ENCODE data around the gene ZC3H4. TPM values are rescaled to one million over a fixed set of nuclear protein-coding genes. Genes with fewer than 3 reads are reported as not detected.

ZC3H4 gene
- total and polyA plus RNA-seq, 10 of the 15 experiments (the other 5 are each of a cell fraction or from before 2014, with no cell fraction given), result 5.1 to 86.3 (median 15.5) TPM

- no peak for TF ChIP-seq PAX5 (IDR thresholded peaks at IDR 0.05; ENCODE audit: borderline replicate concordance, low read depth, low read length)
Observed at GRCh38 chr19:47026156-47026555, 87.4 kb downstream of the ZC3H4 start (continued).

DNA sequence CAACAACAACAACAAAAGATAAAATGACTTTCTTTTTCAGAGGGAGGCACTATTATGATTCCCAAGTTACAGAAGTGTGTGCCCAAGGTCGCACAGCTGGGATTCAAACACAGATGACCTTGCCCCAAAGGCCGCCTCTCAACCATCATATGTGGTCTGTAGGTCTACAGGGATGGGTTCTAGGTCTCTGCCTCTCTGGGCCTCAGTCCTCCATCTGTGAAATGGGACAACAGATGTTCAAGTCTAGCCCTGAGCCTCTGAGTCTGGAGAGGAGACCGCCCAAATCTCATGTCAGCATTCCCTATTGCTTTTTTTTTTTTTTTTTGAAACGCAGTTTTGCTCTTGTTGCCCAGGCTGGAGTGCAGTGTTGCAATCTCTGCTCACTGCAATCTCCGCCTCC lies 89.1 kb downstream of the ZC3H4 start:
- Histone ChIP-seq H3K36me3 (ENCODE audit: control insufficient read depth in 2 of 2, insufficient read depth in 2 of 2, low read length in 1 of 2) (no peaks in the 10 kb centered on the region), H3K27me3 (replicated peaks in 1 of 2; ENCODE audit: control insufficient read depth in 2 of 2, insufficient read depth in 2 of 2, low read length in 1 of 2) (peaks cover 18 to 28% of the 10 kb centered on the region in 2 experiments), H3K4me3 (no peak overlapping the region), H4K20me1 (ENCODE audit: control insufficient read depth, insufficient read depth) (no peaks in the 10 kb centered on the region; the same call in 1 of the 2 replicates), H3K27ac (ENCODE audit: control insufficient read depth, insufficient read depth) (no peak overlapping the region), H3K4me1 (ENCODE audit: control insufficient read depth, insufficient read depth, low read length) (no peaks in the 10 kb centered on the region), H2AFZ (ENCODE audit: control insufficient read depth, low read depth, low read length) (no peak overlapping the region), H3K9me3 (replicated peaks; ENCODE audit: control insufficient read depth, insufficient read depth, low read length) (no peaks in the 10 kb centered on the region), H3K79me2 (ENCODE audit: control insufficient read depth, insufficient read depth, low read length) (no peaks in the 10 kb centered on the region), H3K4me2 (ENCODE audit: control insufficient read depth, insufficient read depth) (no peak overlapping the region), H3K9ac (ENCODE audit: control insufficient read depth, insufficient read depth, low read length) (no peak overlapping the region)
- SMC1A ChIA-PET (ENCODE audit: uncharacterized antibody, unreplicated experiment), result no interaction called here
- ATAC-seq (no peak), FAIRE-seq (no peak), DNase-seq (ENCODE audit: low read depth, low spot score) (no peak)
- POLR2A ChIA-PET, result no interaction called here
- RAD21 ChIA-PET (ENCODE audit: unreplicated experiment), result interaction anchor here (2.1 kb wide), 1 partner anchor 12 kb away, joined by 12 read pairs; no protein-coding TSS in a partner anchor
- no TSS peak for BruUV-seq (replicated peaks)
- in situ Hi-C loops (cut with MboI) (no loop called here), intact Hi-C loops (cut with micrococcal nuclease; ENCODE audit: unreplicated experiment) (no loop called here)
- CTCF ChIA-PET, result no interaction called here
- WGBS (ENCODE audit: insufficient coverage, insufficient replicate concordance, low lambda C conversion rate, missing lambda C conversion rate), result 22% methylated on average over 5 of the region's 5 CpGs
- no peak for TF ChIP-seq HCFC1 (IDR thresholded peaks at IDR 0.05; ENCODE audit: low read length)
- no peak for TF ChIP-seq MYC (IDR thresholded peaks at IDR 0.05; ENCODE audit: insufficient read depth, insufficient read length, insufficient replicate concordance, low read length, severe bottlenecking)
- no peak for TF ChIP-seq NR2F1 (conservative IDR thresholded peaks at IDR 0.05)
- TF ChIP-seq, protein P1, sequence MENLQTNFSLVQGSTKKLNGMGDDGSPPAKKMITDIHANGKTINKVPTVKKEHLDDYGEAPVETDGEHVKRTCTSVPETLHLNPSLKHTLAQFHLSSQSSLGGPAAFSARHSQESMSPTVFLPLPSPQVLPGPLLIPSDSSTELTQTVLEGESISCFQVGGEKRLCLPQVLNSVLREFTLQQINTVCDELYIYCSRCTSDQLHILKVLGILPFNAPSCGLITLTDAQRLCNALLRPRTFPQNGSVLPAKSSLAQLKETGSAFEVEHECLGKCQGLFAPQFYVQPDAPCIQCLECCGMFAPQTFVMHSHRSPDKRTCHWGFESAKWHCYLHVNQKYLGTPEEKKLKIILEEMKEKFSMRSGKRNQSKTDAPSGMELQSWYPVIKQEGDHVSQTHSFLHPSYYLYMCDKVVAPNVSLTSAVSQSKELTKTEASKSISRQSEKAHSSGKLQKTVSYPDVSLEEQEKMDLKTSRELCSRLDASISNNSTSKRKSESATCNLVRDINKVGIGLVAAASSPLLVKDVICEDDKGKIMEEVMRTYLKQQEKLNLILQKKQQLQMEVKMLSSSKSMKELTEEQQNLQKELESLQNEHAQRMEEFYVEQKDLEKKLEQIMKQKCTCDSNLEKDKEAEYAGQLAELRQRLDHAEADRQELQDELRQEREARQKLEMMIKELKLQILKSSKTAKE (IDR thresholded peaks at IDR 0.05; ENCODE audit: low read depth, poor library complexity, severe bottlenecking), result no peak
- TF ChIP-seq HDAC6 (IDR thresholded peaks at IDR 0.05; ENCODE audit: unreplicated experiment), result no peak
- TF ChIP-seq ZBTB40 (IDR thresholded peaks at IDR 0.05; ENCODE audit: borderline replicate concordance), result no peak
- TF ChIP-seq MEF2B (IDR thresholded peaks at IDR 0.05; ENCODE audit: partially characterized antibody, poor library complexity, severe bottlenecking), result no peak
- no peak for TF ChIP-seq DPF2 (IDR thresholded peaks at IDR 0.05)
- TF ChIP-seq BACH1 (IDR thresholded peaks at IDR 0.05; ENCODE audit: borderline replicate concordance), result no peak
- TF ChIP-seq RCOR1 (conservative IDR thresholded peaks at IDR 0.05; ENCODE audit: low read depth, low read length), result no peak
- no peak for TF ChIP-seq IKZF2 (IDR thresholded peaks at IDR 0.05)
- TF ChIP-seq, protein P2, sequence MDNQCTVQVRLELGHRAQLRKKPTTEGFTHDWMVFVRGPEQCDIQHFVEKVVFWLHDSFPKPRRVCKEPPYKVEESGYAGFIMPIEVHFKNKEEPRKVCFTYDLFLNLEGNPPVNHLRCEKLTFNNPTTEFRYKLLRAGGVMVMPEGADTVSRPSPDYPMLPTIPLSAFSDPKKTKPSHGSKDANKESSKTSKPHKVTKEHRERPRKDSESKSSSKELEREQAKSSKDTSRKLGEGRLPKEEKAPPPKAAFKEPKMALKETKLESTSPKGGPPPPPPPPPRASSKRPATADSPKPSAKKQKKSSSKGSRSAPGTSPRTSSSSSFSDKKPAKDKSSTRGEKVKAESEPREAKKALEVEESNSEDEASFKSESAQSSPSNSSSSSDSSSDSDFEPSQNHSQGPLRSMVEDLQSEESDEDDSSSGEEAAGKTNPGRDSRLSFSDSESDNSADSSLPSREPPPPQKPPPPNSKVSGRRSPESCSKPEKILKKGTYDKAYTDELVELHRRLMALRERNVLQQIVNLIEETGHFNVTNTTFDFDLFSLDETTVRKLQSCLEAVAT (IDR thresholded peaks at IDR 0.05), result no peak
- TF ChIP-seq E2F4 (IDR thresholded peaks at IDR 0.05; ENCODE audit: low read depth, low read length), result no peak
- no peak for TF ChIP-seq NR2C2 (IDR thresholded peaks at IDR 0.05; ENCODE audit: borderline replicate concordance, control insufficient read depth, insufficient read length, low read depth)

All from GM12878 (cell line).